ENCODE measurements around the gene FAM209B.
A peak's percentile ranks its signal among the peaks of the same experiment; 100 is the strongest.

Gene FAM209B

GRCh38 chr20:56501116-56501515 is 31.9 kb upstream of the FAM209B start:
- TF ChIP-seq CTCF (IDR thresholded peaks at IDR 0.05; ENCODE audit: low read length) = no peak
- no peak for TF ChIP-seq EZH2 (IDR thresholded peaks at IDR 0.05; ENCODE audit: borderline replicate concordance, low read length)
- Histone ChIP-seq H3K4me3 (ENCODE audit: low read depth, low read length, poor library complexity, severe bottlenecking) (no peak overlapping the region), H3K9me2 (ENCODE audit: low read depth, low read length) (no peaks in the 10 kb centered on the region), H3K36me3 (ENCODE audit: insufficient read depth, low read length) (peaks cover 24% of the 10 kb centered on the region), H3K79me2 (ENCODE audit: insufficient read depth, low read length) (no peaks in the 10 kb centered on the region), H3K9ac (ENCODE audit: low read length) (no peak overlapping the region), H3F3A (ENCODE audit: insufficient read depth, low read length) (no peaks in the 10 kb centered on the region), H3K4me1 (ENCODE audit: insufficient read depth, low read length, severe bottlenecking) (no peaks in the 10 kb centered on the region), H3K9me3 (ENCODE audit: low read length) (no peaks in the 10 kb centered on the region), H3K27me3 (ENCODE audit: insufficient read depth, low read length) (no peaks in the 10 kb centered on the region), H2AFZ (ENCODE audit: low read length) (no peak overlapping the region), H3K27ac (ENCODE audit: low read depth, low read length, poor library complexity, severe bottlenecking) (no peak overlapping the region), H4K20me1 (ENCODE audit: insufficient read depth, low read length) (no peaks in the 10 kb centered on the region), H3K4me2 (ENCODE audit: low read length) (no peak overlapping the region)

- Histone ChIP-seq H3K4me3 (ENCODE audit: low read depth, low read length, poor library complexity, severe bottlenecking) (no peak overlapping the region), H3K27me3 (ENCODE audit: insufficient read depth, low read length) (no peaks in the 10 kb centered on the region), H3K4me2 (ENCODE audit: low read length) (no peak overlapping the region), H3K9me3 (ENCODE audit: low read length) (no peaks in the 10 kb centered on the region), H3K9ac (ENCODE audit: low read length) (no peak overlapping the region), H3K36me3 (ENCODE audit: insufficient read depth, low read length) (peaks cover 8% of the 10 kb centered on the region; the same call in 1 of the 2 replicates), H3K79me2 (ENCODE audit: insufficient read depth, low read length) (no peaks in the 10 kb centered on the region), H4K20me1 (ENCODE audit: insufficient read depth, low read length) (no peaks in the 10 kb centered on the region), H3K9me2 (ENCODE audit: low read depth, low read length) (no peaks in the 10 kb centered on the region), H2AFZ (ENCODE audit: low read length) (no peak overlapping the region), H3F3A (ENCODE audit: insufficient read depth, low read length) (no peaks in the 10 kb centered on the region), H3K4me1 (ENCODE audit: insufficient read depth, low read length, severe bottlenecking) (no peaks in the 10 kb centered on the region), H3K27ac (ENCODE audit: low read depth, low read length, poor library complexity, severe bottlenecking) (no peak overlapping the region)
- TF ChIP-seq CTCF (IDR thresholded peaks at IDR 0.05; ENCODE audit: low read length) (no peak), EZH2 (IDR thresholded peaks at IDR 0.05; ENCODE audit: borderline replicate concordance, low read length) (no peak)
Measured at GRCh38 chr20:56503916-56504315, 29.1 kb upstream of the FAM209B start.

- H3K27me3 ChIP-seq (ENCODE audit: insufficient read depth, low read length) = no peaks in the 10 kb centered on the region
- no peak overlapping the region for H3K4me3 ChIP-seq (ENCODE audit: low read depth, low read length, poor library complexity, severe bottlenecking)
- peaks cover 8% of the 10 kb centered on the region; the same call in 1 of the 2 replicates for H3K36me3 ChIP-seq (ENCODE audit: insufficient read depth, low read length)
- H2AFZ ChIP-seq (ENCODE audit: low read length) = no peak overlapping the region
- no peak overlapping the region for H3K4me2 ChIP-seq (ENCODE audit: low read length)
- TF ChIP-seq CTCF (IDR thresholded peaks at IDR 0.05; ENCODE audit: low read length) (peak; percentile 55), EZH2 (IDR thresholded peaks at IDR 0.05; ENCODE audit: borderline replicate concordance, low read length) (no peak)
- H3K9ac ChIP-seq (ENCODE audit: low read length) = no peak overlapping the region
- no peak overlapping the region for H3K27ac ChIP-seq (ENCODE audit: low read depth, low read length, poor library complexity, severe bottlenecking)
- no peaks in the 10 kb centered on the region for H3F3A ChIP-seq (ENCODE audit: insufficient read depth, low read length)
- no peaks in the 10 kb centered on the region for H3K9me2 ChIP-seq (ENCODE audit: low read depth, low read length)
- H3K4me1 ChIP-seq (ENCODE audit: insufficient read depth, low read length, severe bottlenecking) = no peaks in the 10 kb centered on the region
- H3K79me2 ChIP-seq (ENCODE audit: insufficient read depth, low read length) = no peaks in the 10 kb centered on the region
- no peaks in the 10 kb centered on the region for H3K9me3 ChIP-seq (ENCODE audit: low read length)
- no peaks in the 10 kb centered on the region for H4K20me1 ChIP-seq (ENCODE audit: insufficient read depth, low read length)
Measured at GRCh38 chr20:56504373-56505005, 28.6 kb upstream of the FAM209B start.

All from OCI-LY1 (cell line).